ENCODE data around the gene STAC.

GRCh38 chr3:36418296-36418695 is 38.0 kb downstream of the STAC start:
- TF ChIP-seq CTCF (conservative IDR thresholded peaks at IDR 0.05; ENCODE audit: low read depth, low read length) (no peak), EZH2phosphoT487 (IDR thresholded peaks at IDR 0.05; ENCODE audit: borderline replicate concordance, low read length) (no peak), EZH2 (IDR thresholded peaks at IDR 0.05; ENCODE audit: low read length, unreplicated experiment) (no peak)
